ENCODE data around the gene CFAP77. TPM values are rescaled to one million over a fixed set of nuclear protein-coding genes. Genes with fewer than 3 reads are reported as not detected.

Gene CFAP77
- total RNA-seq, 2 experiments from 2014 or later, result not detected

DNA sequence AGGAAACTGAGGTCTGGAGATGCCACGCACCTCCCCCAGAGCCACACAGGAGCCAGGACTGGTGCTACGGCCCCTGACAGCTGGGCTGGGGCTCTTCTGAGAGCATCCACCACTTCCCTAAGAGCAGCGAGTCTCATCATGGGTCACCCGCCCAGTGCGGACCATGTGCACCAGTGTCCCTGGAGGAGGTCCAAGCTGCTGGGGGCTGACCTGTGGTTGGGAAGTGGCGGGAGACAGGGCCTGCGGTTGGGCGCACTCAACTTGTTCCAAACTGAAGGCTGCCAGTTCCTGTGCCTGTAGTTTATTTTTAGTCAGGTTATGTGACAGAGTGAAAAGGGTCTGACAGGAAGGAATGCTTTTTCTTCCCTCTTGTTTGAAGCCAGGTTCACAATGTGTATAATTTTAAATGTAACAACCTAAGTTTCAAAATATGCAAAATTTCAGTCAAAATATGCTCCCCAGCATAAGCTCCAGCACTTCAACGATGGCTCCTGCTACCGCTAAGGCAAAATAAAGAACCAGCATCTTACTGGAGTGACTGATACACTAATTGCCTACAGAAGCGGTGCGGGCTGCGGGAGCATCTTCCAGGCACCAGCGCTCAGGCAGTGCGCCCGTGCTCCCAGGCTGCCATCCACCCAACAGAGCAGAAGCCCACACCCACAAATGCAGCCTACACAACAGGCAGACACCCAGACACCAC lies 187.2 kb downstream of the CFAP77 start:
- Histone ChIP-seq H3K9me3 (ENCODE audit: control insufficient read depth in 1 of 2, insufficient read depth in 1 of 2, low read length in 2 of 2) (no peaks in the 10 kb centered on the region), H3K36me3 (ENCODE audit: insufficient read depth, low read length) (peaks cover 40% of the 10 kb centered on the region), H3K4me3 (ENCODE audit: low read length) (no peak overlapping the region), H3K4me1 (ENCODE audit: insufficient read depth, low read length) (no peaks in the 10 kb centered on the region), H3K27me3 (ENCODE audit: control insufficient read depth in 1 of 2, insufficient read depth in 2 of 2, low read length in 2 of 2) (peaks cover 0 to 5% of the 10 kb centered on the region in 2 experiments), H3K27ac (ENCODE audit: low read depth in 1 of 2, low read length in 2 of 2) (no peak overlapping the region)
- no peak for DNase-seq
- H3K36me3 Mint-ChIP-seq (ENCODE audit: low read depth), result peaks cover 93% of the 10 kb centered on the region
- no peak overlapping the region for H3K4me3 Mint-ChIP-seq
- TF ChIP-seq CTCF (IDR thresholded peaks at IDR 0.05), result no peak
- H3K27me3 Mint-ChIP-seq, result peaks cover 43% of the 10 kb centered on the region
- H3K9me3 Mint-ChIP-seq, result no peaks in the 10 kb centered on the region
- H3K4me1 Mint-ChIP-seq (ENCODE audit: low read depth), result no peaks in the 10 kb centered on the region
- CTCF ChIA-PET, result no interaction called here
- H3K27ac Mint-ChIP-seq, result no peak overlapping the region
- POLR2A ChIA-PET, result no interaction called here
- ATAC-seq (ENCODE audit: poor library complexity), result no peak
- intact Hi-C loops (cut with DNase I, micrococcal nuclease), result no loop called here

DNA sequence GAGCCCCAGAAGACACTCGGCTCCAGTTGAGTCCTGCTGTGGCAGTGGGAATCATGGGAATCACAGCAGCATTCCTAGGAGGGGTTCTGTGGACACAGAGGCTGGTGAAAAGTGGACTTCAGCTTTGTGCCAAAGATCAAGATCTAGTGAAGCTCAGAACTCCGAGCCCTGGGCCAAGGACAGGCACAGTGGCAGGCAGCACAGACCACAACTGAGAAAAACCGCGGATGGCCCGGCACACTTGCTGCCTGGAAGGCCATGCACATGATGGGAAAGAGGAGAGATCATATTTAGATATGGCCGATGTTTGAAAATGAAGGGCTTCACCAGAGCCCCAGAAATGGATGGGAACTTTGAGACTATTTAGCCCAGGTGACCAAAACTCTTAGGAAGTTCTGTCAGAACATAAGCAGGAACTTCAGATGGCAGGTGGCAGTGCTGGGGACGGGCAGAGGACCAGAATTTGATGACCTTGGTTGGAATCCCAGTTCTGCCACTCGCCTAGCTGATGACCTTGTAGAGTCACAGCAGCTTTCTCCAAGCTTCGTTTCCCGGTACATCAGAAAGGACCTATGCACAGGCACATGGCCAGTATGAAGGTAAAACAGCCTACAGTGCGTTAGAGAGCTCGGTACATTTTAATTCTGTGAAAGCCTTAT lies 190.4 kb downstream of the CFAP77 start:
- H3K27me3 ChIP-seq (ENCODE audit: control insufficient read depth in 1 of 2, insufficient read depth in 2 of 2, low read length in 2 of 2), result no peaks in the 10 kb centered on the region
- Mint-ChIP-seq H3K27ac (no peak overlapping the region), H3K4me3 (no peak overlapping the region), H3K4me1 (ENCODE audit: low read depth) (no peaks in the 10 kb centered on the region), H3K9me3 (no peaks in the 10 kb centered on the region), H3K27me3 (peaks cover 24% of the 10 kb centered on the region), H3K36me3 (ENCODE audit: low read depth) (peaks cover 97% of the 10 kb centered on the region)
- no peak overlapping the region for H3K4me3 ChIP-seq (ENCODE audit: low read length)
- DNase-seq (no peak), ATAC-seq (ENCODE audit: poor library complexity) (no peak)
- intact Hi-C loops (cut with DNase I, micrococcal nuclease), result no loop called here
- no peaks in the 10 kb centered on the region for H3K9me3 ChIP-seq (ENCODE audit: control insufficient read depth in 1 of 2, insufficient read depth in 1 of 2, low read length in 2 of 2)
- H3K27ac ChIP-seq (ENCODE audit: low read depth in 1 of 2, low read length in 2 of 2), result no peak overlapping the region
- peaks cover 47% of the 10 kb centered on the region for H3K36me3 ChIP-seq (ENCODE audit: insufficient read depth, low read length)
- TF ChIP-seq CTCF (IDR thresholded peaks at IDR 0.05), result no peak
- H3K4me1 ChIP-seq (ENCODE audit: insufficient read depth, low read length), result no peaks in the 10 kb centered on the region
- ChIA-PET POLR2A (no interaction called here), CTCF (no interaction called here)

DNA sequence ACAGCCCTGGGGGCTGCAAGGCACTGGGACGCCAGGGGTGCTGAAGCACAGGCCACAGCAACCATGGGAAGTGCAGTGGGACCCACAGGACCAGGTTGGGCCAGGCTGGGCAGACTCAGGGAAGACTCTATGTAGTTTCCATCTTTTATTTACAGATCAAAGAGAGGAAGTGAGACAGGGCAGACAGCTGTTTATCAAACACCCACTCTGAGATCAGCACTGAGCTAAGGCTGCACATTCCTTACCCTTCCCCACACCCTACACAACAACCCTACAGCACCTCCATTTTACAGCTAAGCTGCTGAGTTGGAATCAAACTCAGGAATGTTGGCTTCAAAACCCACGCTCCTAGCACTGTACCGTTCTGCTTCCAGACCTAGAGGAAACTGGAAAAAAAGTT lies 192.2 kb downstream of the CFAP77 start:
- no peak overlapping the region for H3K4me3 Mint-ChIP-seq
- no peak for TF ChIP-seq CTCF (IDR thresholded peaks at IDR 0.05)
- ATAC-seq (ENCODE audit: poor library complexity), result no peak

More for the DNA sequence above, 192.2 kb downstream of the CFAP77 start:
- intact Hi-C loops (cut with DNase I, micrococcal nuclease), result no loop called here
- Histone ChIP-seq H3K36me3 (ENCODE audit: insufficient read depth, low read length) (peaks cover 40% of the 10 kb centered on the region), H3K4me1 (ENCODE audit: insufficient read depth, low read length) (no peaks in the 10 kb centered on the region), H3K27ac (ENCODE audit: low read depth in 1 of 2, low read length in 2 of 2) (no peak overlapping the region), H3K27me3 (ENCODE audit: control insufficient read depth in 1 of 2, insufficient read depth in 2 of 2, low read length in 2 of 2) (no peaks in the 10 kb centered on the region), H3K9me3 (ENCODE audit: control insufficient read depth in 1 of 2, insufficient read depth in 1 of 2, low read length in 2 of 2) (no peaks in the 10 kb centered on the region), H3K4me3 (ENCODE audit: low read length) (no peak overlapping the region)
- H3K27ac Mint-ChIP-seq, result no peak overlapping the region
- ChIA-PET CTCF (no interaction called here), POLR2A (no interaction called here)
- H3K4me1 Mint-ChIP-seq (ENCODE audit: low read depth), result no peaks in the 10 kb centered on the region
- peaks cover 100% of the 10 kb centered on the region for H3K36me3 Mint-ChIP-seq (ENCODE audit: low read depth)
- DNase-seq, result no peak
- peaks cover 11% of the 10 kb centered on the region for H3K27me3 Mint-ChIP-seq
- no peaks in the 10 kb centered on the region for H3K9me3 Mint-ChIP-seq
